Activated CD8-positive, alpha-beta memory T cell treated with anti-CD3 and anti-CD28 coated beads for 24 hours (primary cell): ENCODE data around the gene EYA2.

Experiments
- DNase-seq: peaks from one replicate; pipeline ENCODE4 v3.0.0-alpha.2; 2020

EYA2 gene

DNA sequence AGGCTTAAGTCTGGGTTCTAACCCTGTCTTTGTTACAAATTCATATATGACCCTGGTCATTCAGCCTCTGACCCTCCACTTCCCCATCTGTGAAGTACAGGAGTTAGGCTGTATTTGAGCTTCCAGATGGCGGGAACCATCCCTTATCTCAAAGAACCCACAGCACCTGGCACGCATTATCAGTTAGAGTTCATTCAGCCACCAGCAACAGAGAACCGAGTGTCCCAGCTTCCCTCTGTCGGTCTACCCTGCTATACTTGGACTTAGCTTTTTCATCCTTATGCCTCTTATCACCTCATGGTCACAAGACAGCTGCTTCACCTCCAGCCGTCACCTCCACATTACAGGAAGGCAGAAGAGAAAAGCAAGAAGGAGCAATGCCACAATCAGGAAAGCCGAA, 147.8 kb downstream of the EYA2 start:
- DNase-seq: no peak

DNA sequence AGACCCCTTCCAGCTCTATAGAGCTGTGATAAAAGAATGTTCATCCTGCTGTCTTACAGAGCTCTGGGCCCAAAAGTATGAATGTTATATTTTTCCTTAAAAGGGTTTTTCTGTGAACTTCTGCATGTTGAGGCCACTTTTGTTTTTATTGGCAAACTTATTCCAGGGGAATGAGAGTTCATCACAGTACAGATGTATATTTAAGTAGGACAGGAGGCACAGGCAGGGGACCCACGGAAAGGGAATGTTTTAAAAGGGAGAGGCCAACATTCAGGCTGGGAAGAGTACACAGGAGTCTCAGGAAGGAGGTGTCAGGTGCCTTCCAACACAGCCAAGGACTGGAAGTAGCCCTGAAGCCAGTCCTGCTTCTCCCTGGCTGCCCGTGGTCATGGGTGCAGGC, 148.4 kb downstream of the EYA2 start:
- DNase-seq: no peak

DNA sequence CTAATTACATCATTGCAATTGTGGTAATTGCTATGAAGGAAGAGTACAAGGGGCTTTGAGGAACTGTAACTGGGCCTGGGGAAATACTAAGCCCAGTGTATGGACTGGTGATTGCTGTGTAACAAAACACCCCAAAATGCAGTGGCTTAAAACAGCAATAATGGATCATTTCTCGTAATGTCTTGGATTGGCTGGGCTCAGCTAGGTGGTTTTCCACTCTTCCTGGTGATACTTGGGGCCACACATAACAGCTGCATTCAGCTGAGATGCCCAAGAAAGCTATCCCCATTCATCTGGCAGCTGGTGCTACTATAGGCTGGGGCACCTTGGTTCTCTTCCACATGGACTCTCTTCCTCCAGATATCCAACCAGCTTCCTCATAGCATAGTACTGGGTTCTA, 150.3 kb downstream of the EYA2 start:
- no peak for DNase-seq

DNA sequence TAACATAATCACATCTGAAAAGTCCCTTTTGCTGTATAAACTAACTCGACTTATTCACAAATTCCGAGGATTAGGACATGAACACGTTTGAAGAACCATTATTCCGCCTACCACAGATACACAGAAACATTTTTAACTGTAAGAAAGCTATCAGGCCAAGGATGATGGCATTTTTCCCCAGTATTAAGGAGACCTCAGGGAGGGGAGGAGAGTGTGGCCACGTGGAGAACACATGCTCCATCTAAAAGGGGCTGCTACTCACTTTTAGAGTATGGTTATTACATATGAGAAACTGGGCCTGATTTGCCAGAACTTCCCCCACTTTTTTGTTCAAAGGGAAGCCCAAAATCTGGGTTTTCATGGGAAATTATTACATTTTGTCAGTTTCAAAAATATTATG, 153.4 kb downstream of the EYA2 start:
- DNase-seq: no peak

DNA sequence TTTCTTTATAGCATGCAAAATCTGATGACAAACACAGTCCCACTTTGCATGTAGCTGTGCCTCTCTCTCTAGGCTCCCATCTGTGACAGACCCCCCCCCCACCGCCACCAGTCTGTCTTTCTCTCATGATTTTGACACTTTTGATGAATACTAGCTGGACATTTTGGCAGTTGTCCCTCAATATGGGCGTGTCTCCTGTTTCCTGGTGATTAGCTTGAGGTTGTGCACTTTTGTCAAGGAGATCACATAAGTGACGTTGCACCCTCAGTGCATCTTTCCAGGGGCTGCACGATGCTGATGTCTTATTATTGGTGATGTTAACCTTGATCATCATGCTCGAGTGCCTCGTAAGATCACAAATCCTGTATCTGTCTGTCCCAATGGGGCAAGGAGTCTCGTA, 155.1 kb downstream of the EYA2 start:
- DNase-seq: no peak

DNA sequence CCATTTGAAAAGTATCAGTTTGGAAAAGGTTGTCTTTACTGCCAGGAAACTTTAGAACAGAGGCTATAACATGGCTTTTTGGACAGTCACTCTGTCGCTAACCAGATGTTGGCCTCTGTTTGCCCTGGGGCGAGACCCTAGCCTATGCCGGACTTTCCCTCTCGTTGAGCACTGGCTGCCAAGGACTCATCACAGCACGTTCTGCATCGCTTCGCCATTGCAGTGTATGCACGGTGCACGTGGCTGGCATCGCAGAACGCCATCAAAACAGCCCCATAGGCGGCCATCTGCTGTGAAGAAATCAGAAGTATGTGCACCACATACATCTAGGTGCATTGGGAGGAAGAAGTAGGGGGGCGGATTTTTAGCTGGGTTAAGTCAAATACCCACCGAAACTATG, 156.4 kb downstream of the EYA2 start:
- no peak for DNase-seq

DNA sequence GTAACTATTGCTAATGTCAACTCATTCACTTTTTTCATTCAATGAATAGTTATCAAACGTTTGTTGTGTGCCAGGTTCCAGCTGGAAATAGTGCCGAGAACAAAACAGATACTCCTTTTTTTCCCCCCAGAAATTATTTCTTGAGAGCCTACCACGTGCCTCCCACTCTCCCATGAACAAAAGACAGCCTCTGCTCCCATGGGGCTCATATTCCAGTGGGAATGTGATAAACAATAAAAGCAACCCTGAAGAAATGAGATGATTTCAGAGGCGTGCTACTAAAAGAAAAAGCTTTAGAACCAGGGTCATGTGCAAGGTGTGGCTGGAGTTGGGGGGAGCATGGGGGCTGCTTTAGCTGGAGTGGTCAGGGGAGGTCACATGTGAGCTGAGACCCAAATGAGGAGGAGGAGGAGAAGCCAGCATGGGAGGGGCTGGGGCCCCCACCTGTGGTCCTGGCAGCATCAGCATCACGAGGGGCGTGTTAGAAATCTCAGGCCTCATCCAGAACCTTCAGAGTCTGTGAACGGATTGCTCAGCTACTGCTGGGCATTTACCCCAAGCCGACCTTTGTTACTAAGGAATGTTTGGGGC, 157.4 kb downstream of the EYA2 start:
- DNase-seq: no peak

DNA sequence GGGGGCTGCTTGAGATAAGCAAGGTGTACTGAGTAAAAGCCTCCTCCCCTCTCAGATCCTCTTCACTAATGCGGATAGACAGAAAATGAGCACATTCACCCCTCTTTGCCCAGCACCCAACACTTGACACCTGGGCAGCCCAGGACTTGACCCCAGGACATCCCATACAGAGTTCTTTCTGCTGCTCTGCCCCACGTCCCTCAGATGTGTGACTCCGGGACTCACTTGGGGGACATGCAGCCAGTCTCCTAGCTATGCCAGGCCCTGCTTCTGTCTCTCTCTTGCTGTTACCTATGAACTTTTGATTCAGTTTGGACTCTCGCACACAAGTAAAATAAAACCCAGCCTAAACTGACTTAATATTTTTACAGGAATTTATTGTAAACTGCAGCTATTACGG, 159.9 kb downstream of the EYA2 start:
- no peak for DNase-seq

DNA sequence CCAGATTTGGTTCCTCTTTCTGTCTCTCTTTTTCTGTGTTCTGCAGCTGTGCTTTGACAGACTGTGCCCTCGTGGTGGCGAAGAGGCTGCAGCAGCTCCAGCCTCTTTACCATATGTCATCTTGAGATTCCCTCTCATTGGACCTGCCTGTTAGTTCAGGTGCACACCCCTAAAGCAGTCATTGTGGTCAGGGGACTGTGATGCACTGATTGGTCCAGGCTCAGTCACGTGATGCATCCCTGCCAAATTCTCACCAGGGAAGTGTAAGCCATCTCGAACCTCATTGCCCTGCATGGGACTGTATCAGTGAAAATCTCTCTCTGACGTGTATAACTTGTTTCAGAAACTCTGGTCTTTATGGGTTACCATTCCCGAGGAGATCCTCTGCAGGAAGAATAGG, 160.3 kb downstream of the EYA2 start:
- DNase-seq: no peak

DNA sequence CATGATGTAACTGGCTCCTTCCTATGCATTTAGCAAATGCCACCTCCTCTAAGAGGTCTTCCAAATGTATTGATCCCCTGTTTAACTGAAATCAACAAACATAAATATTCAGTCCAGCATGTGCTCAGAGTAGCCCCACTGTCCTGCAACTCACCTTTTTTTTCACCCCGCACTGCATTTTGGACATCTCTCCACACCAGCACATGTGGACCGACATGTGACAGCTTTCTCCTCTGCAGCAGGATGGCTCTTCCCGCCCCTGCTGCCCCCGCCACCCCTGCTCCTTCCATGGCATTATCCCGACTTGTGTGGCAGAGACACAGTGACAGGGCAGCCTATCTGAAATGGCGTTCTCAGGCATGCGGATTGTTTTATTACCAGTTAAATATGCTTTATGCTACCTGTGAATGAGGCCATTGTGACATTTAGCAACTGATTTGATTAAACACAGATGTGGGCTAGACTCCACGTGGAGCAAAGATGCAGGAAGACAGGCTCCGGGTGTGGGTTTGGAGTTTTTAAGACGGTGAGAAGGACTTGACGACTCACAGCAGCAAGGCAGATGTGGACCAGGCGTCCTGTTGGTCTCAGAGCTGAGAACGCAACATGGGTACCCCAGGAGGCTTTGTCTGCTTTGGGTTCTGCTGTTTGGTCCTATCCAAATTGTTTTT, 161.2 kb downstream of the EYA2 start:
- DNase-seq: no peak

DNA sequence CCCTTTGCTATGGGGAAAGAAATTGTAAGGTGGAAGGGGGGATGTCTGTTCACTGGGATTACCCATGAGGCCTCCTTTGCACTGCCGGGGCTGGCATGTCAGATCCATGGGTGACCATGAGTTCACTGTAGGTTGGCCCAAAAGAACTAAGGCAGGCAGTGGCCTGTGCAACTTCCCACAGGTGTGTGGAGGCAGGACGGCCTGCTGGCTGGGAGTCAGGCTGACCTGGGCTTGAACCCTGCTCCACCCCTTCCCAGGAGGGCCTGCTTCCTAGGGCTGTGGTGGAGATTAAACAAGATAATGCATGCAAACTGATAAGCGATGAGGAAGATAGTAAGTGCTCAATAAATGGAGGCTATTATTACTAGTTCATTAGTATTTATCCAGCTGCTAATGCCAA, 163.0 kb downstream of the EYA2 start:
- no peak for DNase-seq

DNA sequence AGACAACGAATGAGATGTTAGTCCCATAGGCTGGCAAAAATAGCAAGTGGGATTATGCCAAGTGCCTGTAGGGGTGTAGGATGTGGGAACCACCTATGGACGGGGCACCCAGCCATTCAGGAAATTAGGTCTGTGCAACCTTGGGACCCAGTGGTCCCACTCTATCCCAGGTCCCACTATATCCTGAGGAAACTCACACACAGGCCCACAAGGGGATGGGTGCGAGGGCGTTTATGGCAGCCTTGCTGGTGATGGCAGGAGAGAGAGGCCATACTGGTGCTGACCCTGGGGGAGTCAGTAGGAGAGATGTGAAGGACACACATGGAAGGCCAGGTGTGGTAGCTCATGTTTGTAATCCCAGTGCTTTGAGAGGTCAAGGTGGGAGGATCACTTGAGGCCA, 163.6 kb downstream of the EYA2 start:
- DNase-seq: no peak

DNA sequence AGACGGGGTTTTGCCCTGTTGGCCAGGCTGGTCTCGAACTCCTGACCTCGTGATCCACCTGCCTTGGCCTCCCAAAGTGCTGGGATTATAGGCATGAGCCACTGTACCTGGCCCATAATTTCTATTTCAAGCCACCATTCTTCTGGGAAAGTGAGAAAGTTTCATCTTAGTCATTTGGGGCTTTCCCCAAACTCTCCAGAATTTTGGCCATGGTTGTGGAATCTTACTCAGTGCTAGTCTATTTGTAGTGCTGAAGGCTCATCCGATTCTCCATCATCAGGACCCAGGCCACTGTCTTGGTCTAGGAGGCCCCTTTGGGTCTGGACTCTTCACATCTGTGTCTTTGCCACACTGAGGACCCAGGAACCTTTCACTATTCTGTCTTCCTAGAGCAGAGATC, 164.9 kb downstream of the EYA2 start:
- DNase-seq: no peak

DNA sequence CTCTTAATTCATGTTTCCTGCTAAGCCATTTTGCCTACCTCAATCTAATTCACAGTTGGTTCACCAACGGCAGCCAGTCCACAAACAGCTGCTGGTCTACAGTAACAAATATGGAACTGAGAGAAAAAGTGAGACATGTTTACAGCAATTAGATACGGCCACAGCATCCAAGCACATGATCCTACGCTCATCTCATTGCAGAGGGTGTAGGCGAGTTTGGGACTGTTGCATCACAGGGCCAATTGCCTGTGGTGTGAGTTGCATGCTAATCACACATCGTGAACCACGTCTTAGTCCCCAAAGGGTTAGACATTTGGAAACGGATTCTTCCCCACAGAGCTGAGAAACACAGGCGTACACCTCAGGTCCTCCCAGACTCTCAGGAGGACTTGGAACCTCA, 166.9 kb downstream of the EYA2 start:
- DNase-seq: no peak

DNA sequence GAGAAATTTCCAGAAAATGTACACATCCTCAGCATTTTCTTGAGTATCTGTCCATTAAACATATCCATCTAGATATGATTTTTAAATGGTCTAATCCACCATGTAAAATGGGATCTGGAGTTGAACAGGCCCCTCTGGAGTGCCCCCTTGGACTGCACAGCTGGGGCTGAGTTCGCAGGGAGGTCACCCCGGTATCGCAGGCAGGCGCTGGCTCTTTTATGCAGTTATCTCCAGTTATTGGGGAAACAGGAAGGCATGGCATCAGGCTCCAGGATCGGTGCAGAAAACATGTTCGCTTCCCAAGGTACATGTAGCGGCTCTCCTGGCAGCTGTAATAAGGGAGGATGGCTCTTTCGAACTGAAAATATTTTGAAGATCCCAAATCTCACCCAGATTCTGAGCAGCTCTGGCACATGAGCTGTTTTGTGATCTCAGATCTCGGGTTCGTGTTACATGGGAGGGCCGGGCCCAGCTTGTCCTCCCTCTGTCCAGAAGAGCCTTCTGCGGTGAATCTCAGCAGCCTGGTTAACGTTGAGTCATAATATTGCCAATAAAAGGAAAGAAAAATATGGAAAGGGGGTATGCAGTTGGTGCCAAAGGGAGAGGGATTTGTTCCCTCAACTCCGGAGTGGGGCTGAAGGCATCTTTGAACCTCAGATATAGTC, 167.7 kb downstream of the EYA2 start:
- no peak for DNase-seq

DNA sequence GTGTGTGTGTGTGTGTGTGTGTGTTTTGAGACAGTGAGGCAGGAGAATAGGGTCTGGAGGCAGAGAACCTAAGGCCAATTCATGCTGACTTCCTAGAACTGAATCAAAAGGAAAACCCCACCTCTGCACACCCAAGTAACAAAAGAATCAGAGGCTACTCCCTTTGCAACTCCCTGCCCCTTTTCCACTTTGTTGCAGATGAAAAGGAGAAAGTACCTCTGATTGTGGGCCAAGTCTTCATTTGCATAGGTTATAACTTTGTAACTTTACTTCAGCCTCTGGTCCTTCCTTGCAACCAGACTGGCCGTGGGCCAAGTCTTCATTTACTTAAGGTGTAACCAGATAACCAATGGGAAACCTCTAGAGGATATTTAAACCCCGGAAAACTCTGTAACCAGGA, 168.8 kb downstream of the EYA2 start:
- DNase-seq: no peak

DNA sequence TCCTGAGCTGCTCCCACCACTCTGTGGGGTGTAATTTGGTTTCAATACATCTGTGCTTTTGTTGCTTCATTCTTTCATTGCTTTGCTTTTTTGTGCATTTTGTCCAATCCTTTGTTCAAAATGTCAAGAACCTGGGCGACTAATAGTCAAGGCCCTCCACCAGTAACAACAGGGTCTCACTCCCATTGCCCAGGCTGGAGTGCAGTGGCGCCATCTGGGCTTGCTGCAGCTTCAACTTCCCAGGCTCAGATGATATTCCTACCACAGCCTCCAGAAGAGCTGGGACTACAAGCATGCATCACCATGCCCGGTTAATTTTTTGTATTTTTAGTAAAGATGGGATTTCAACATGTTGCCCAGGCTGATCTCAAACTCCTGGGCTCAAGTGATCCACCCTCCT, 169.2 kb downstream of the EYA2 start:
- DNase-seq: no peak

DNA sequence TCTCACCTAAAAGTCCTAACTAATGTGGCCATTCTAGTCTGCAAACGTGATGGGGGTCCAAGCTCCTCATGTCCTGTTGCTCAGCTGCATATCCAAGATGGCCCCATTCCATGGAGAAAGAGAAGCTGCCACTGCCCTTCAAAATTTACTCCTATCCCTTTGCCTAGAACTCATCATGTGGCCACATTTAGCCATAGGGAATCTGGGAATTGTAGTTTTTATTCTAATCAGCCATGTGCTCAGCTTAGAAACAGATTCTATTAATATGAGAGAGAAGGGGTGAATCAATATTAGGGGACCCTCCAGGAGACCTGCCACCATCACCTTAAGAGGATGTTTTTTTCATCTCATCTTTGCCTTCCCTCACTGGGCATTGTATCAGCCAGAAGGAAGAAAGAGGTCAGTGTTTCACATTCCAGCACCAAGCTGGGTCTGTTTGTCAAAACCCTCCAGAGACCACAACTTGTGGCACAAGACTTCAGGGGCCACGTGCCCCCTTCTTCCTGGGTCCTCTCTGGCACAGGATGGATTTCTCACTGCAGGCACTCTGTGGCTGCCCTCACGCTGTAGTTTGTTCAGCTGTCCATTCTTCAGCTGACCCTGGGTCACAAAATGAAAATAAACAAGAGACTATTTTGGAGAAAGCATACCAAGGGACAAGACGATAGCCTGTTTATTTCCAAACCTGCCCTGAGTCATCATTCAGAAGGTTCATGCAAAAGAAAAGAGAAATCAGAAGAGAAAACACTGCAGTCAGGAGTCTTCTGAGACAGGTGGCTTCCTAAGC, 172.0 kb downstream of the EYA2 start:
- no peak for DNase-seq

DNA sequence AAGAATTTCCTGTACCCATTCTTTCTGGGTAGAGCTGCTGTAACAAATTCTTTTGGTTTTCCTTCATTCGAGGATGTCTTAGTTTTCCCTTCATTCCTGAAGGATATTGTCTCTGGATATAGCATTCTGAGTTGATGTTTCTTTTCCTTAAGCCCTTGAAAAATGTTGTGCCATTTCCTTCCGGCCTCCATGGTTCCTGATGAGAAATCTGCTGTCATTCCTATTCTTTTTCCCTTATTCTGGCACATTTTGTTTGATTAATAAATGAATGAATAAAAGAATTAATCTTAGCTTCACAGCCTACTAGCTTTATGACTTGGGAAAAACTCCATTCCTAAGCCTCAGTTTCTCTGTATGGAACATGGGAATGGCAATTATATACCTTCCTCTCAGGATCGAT, 173.1 kb downstream of the EYA2 start:
- no peak for DNase-seq

DNA sequence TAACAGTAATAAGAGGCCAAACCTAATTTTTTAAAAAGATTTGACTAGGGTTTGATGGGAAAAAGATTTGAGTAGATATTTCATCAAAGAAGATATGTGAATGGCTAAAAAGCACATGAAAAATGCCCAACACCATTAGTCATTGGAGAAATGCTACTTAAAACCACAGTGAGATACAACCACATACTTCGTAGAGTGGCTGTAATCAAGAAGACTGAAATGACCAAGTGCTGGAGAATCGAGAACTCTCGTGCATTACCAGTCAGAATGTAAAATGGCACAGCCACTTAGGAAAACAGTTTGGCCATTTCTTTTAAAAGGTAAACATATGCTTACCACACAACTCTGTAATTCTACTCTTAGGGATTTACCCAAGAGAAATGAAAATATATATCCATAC, 175.5 kb downstream of the EYA2 start:
- DNase-seq: no peak

DNA sequence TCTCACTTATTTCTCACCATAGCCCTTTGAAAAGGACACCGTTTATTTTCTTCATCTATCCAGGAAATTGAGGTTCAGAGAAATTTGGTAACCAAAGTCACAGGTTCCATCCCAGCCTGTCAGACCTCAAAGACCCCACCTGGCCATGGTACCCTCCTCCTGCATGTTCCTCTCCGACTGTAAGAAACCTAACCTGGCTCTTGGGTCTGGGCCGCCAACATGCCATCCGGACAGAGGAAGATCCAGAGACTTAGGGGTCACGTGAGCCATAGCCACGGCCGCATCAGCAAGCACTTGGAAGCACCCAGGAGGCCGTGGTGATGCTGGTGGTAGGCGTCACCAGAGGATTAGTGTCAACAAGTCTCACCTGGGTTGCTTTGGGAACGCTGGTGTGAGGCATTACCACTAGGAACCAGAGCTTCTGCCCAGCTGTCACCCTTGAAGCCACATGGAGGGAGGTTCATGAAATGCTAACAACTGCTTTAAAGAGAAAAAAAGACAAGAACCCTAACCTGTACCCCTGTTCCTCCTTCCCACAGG, 177.1 kb downstream of the EYA2 start:
- DNase-seq: no peak

DNA sequence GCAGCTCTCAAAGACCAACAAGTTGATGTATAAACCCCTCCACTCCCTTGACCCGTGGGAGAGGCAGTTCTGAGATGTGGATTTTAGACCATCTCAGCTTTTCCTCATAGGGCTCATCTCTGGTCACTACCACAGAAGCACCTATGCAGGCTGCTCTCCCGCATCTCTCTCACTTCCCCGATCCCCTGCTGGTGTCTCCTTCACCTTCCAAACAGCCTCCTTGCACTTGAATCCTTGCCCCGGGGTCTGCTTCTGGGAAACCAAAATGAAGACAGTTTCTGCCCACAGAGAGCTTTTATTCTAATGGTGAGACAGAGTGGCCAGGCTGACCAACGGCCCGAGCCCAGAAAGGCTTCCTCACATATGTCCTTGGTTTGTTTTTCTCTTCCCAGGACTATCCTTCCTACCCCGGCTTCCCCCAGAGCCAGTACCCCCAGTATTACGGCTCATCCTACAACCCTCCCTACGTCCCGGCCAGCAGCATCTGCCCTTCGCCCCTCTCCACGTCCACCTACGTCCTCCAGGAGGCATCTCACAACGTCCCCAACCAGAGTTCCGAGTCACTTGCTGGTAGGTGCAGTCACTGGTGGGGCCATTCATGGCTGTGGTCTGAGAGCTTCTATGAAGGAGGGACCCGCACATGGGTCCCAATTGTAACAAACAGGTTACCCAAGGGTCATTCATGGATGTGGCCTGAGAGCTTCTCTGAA, 179.3 kb downstream of the EYA2 start:
- no peak for DNase-seq

DNA sequence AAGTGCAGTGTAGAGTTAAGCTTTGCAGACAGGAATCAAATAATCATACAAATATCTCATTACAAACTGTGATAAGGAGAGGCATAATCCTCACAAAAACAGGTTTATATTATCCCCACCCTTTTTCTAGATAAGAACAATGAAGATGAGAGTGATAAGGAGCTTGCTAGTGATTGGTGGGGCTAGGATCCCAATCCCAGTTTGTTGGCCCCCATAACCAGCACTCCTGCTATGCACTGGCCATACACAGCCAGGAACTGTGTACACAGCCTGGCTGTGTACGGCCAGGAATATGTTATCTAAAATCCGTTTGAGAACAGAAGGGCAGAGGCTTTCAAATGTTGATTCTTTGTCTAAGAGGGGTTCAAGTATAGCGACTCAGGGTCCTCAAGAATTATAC, 180.6 kb downstream of the EYA2 start:
- no peak for DNase-seq
